ENCODE measurements around the gene TDRD7. TPM values are rescaled to one million over a fixed set of nuclear protein-coding genes. Genes with fewer than 3 reads are reported as not detected.

TDRD7 gene
- total and polyA plus RNA-seq, 9 of the 15 experiments (the other 6 are each of a cell fraction or from before 2014, with no cell fraction given): 2.2 to 7.7 (median 5.2) TPM

- TF ChIP-seq ZBTB1 (CRISPR knock-in tag; IDR thresholded peaks at IDR 0.05; ENCODE audit: borderline replicate concordance, low read depth) (no peak), NBN (IDR thresholded peaks at IDR 0.05; ENCODE audit: low read depth) (no peak), PURB (CRISPR knock-in tag; IDR thresholded peaks at IDR 0.05; ENCODE audit: low read depth) (no peak), MEIS2 (IDR thresholded peaks at IDR 0.05; ENCODE audit: partially characterized antibody) (peak; percentile 98), POLR3A (IDR thresholded peaks at IDR 0.05; ENCODE audit: borderline replicate concordance, extremely low read depth, insufficient read depth, insufficient read length) (no peak), TEAD4 (IDR thresholded peaks at IDR 0.05; ENCODE audit: low read length) (peak; percentile 14; the same call in 1 of the 2 replicates), TEAD4 (CRISPR knock-in tag; IDR thresholded peaks at IDR 0.05; ENCODE audit: borderline replicate concordance) (no peak), CTBP1 (IDR thresholded peaks at IDR 0.05; ENCODE audit: borderline replicate concordance) (peak; percentile 44; the same call in 1 of the 2 replicates), ZNF408 (CRISPR knock-in tag; IDR thresholded peaks at IDR 0.05; ENCODE audit: low read depth) (no peak), NCOA6 (IDR thresholded peaks at IDR 0.05) (no peak), TCF15 (CRISPR knock-in tag; IDR thresholded peaks at IDR 0.05) (no peak), ZBTB49 (CRISPR knock-in tag; IDR thresholded peaks at IDR 0.05; ENCODE audit: borderline replicate concordance) (no peak), PKNOX1 (IDR thresholded peaks at IDR 0.05) (peak; percentile 94), CBFB (CRISPR knock-in tag; IDR thresholded peaks at IDR 0.05) (no peak), ZNF174 (CRISPR knock-in tag; IDR thresholded peaks at IDR 0.05) (no peak), AFF4 (CRISPR knock-in tag; IDR thresholded peaks at IDR 0.05) (no peak), ATF4 (CRISPR knock-in tag; IDR thresholded peaks at IDR 0.05) (no peak), ARID3B (CRISPR knock-in tag; IDR thresholded peaks at IDR 0.05; ENCODE audit: borderline replicate concordance) (no peak)
These were observed 107.0 kb downstream of the TDRD7 start (continued) for GRCh38 chr9:97518909-97519307.

Measured in K562 (cell line).